Endothelial cell (in vitro differentiated cells): ENCODE measurements around the gene ZNHIT3. TPM values are rescaled to one million over a fixed set of nuclear protein-coding genes. Genes with fewer than 3 reads are reported as not detected.

Experiments used
- DNase-seq: peaks from one replicate; pipeline ENCODE4 v3.0.0; 2021; ENCODE audit warnings: low spot score
- H3K27ac Mint-ChIP-seq: one replicate; pipeline ENCODE4 v1.8.0; 2021; ENCODE audit warnings: mixed read lengths, inconsistent platforms; ENCODE audit not compliant: unreplicated experiment
- H3K27me3 Mint-ChIP-seq: one replicate; pipeline ENCODE4 v1.8.0; 2021; ENCODE audit warnings: mild to moderate bottlenecking, moderate library complexity, mixed read lengths, inconsistent platforms; ENCODE audit not compliant: unreplicated experiment
- H3K36me3 Mint-ChIP-seq: one replicate; pipeline ENCODE4 v1.8.0; 2021; ENCODE audit warnings: mild to moderate bottlenecking, low read depth, mixed read lengths, inconsistent platforms; ENCODE audit not compliant: unreplicated experiment
- H3K4me1 Mint-ChIP-seq: one replicate; pipeline ENCODE4 v1.8.0; 2021; ENCODE audit warnings: mild to moderate bottlenecking, mixed read lengths, inconsistent platforms; ENCODE audit not compliant: unreplicated experiment
- H3K4me3 Mint-ChIP-seq: one replicate; pipeline ENCODE4 v1.8.0; 2021; ENCODE audit warnings: mild to moderate bottlenecking, mixed read lengths, inconsistent platforms; ENCODE audit not compliant: unreplicated experiment
- H3K9me3 Mint-ChIP-seq: one replicate; pipeline ENCODE4 v1.8.0; 2021; ENCODE audit warnings: mixed read lengths, inconsistent platforms; ENCODE audit not compliant: unreplicated experiment
- total RNA-seq: library from RNA; stranded (reverse); fragmentation: NEBNext Ultra II Directional; extraction: Animal tissue kit (Norgen Biotek cat#: 25700); gene quantifications from one replicate; pipeline ENCODE4 v1.2.1, GENCODE V29; 2021; ENCODE audit not compliant: unreplicated experiment
- TF ChIP-seq, protein P1 (sequence below): fragments of 200-600 bp; sonication (generic); IDR thresholded peaks from one replicate; pipeline ENCODE4 v1.5.0; 2021; ENCODE audit warnings: antibody characterized with exemption; ENCODE audit not compliant: unreplicated experiment

ZNHIT3 gene
- total RNA-seq, 1 donor from 2014 or later: 46.9 TPM

DNA sequence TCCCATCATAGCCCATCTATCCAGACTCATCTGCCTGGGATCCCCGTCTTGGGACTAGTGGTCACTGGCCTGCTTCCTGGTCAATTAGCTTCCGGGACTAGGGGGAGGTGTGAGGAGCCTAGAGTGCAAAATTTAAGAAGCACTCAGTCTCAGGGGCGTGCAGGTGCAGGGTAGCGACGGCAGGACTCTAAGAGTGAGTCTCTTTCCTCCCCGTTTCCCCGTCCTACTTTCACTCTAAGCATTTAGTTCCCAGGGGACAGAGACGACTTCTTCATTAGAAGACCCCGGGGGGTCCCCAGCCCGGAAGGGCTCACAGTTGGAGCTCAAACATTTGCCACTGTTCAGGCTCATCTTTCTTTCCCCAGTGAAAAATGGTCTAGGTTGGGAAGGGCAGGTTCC, 677 bp upstream of the ZNHIT3 start:
- H3K4me1 Mint-ChIP-seq: peaks cover 25% of the 10 kb centered on the region
- peaks cover 9% of the 10 kb centered on the region for H3K27me3 Mint-ChIP-seq
- H3K9me3 Mint-ChIP-seq: no peaks in the 10 kb centered on the region
- DNase-seq: no peak
- TF ChIP-seq, protein P1, sequence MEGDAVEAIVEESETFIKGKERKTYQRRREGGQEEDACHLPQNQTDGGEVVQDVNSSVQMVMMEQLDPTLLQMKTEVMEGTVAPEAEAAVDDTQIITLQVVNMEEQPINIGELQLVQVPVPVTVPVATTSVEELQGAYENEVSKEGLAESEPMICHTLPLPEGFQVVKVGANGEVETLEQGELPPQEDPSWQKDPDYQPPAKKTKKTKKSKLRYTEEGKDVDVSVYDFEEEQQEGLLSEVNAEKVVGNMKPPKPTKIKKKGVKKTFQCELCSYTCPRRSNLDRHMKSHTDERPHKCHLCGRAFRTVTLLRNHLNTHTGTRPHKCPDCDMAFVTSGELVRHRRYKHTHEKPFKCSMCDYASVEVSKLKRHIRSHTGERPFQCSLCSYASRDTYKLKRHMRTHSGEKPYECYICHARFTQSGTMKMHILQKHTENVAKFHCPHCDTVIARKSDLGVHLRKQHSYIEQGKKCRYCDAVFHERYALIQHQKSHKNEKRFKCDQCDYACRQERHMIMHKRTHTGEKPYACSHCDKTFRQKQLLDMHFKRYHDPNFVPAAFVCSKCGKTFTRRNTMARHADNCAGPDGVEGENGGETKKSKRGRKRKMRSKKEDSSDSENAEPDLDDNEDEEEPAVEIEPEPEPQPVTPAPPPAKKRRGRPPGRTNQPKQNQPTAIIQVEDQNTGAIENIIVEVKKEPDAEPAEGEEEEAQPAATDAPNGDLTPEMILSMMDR: no peak
- H3K27ac Mint-ChIP-seq: peak overlapping the region; percentile 96
- peak overlapping the region; percentile 100 for H3K4me3 Mint-ChIP-seq
- H3K36me3 Mint-ChIP-seq: peaks cover 12% of the 10 kb centered on the region

DNA sequence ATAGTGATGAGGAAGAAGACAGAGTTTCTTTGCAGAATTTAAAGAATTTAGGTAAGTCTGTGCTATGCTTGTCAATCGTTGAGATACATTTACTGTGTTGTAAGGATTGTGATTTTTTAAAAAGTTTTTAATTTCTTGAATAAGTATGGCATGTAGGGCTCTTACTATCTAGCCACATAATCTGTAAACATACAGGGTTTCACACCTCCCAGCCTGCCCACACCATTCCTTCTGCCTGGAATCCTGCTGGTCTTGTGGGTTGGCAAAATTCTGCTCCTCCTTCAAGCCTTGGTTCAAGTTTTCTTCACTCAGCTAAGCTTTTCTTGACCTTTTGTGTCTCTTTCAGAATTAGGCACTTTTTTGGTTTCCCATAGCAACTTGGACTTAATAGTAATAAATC, 7.5 kb downstream of the ZNHIT3 start:
- TF ChIP-seq, protein P1: no peak
- peaks cover 19% of the 10 kb centered on the region for H3K36me3 Mint-ChIP-seq
- no peaks in the 10 kb centered on the region for H3K9me3 Mint-ChIP-seq

DNA sequence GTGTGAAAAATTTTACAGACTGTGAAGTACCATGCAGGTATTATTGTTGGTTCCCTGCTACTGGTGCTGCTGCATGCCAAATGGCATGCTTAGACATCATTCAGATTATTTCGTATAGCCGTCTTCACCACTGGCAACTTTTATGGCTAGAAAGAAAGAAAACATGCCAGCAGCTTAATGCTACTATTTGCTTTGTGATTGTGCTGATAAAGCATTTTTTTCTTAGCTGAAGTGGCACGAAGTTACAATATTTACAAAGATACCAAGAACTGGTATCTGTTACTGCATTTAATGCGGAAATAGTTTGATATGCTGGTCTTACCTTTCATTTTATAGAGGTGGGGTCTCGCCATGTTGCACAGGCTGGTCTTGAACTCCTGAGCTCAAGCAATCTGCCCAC, 8.2 kb downstream of the ZNHIT3 start:
- Mint-ChIP-seq H3K36me3 (peaks cover 17% of the 10 kb centered on the region), H3K9me3 (no peaks in the 10 kb centered on the region), H3K27ac (no peak overlapping the region), H3K4me3 (no peak overlapping the region), H3K27me3 (no peaks in the 10 kb centered on the region), H3K4me1 (peaks cover 5% of the 10 kb centered on the region)
- TF ChIP-seq, protein P1: no peak
- DNase-seq: no peak

More for the DNA sequence above, 7.5 kb downstream of the ZNHIT3 start:
- no peak for DNase-seq
- Mint-ChIP-seq H3K27me3 (no peaks in the 10 kb centered on the region), H3K27ac (no peak overlapping the region), H3K4me3 (no peak overlapping the region), H3K4me1 (peaks cover 1% of the 10 kb centered on the region)

DNA sequence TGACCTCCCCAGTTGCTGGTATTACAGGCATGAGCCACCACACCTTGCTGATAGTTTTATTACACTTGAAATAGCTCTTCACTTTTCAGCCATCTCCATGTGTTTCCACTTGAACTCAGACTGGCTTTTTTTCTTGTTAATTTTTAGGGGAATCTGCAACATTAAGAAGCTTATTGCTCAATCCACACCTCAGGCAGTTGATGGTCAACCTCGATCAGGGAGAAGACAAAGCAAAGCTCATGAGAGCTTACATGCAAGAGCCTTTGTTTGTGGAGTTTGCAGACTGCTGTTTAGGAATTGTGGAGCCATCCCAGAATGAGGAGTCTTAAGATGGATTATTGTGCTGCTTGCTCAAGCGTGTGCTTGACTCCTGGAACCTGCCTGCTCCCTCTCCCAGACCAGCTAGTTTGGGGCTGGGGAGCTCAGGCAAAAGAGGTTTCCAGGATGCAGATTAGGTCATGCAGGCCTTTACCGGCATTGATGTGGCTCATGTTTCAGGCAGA, 8.6 kb downstream of the ZNHIT3 start:
- H3K27ac Mint-ChIP-seq: no peak overlapping the region
- H3K9me3 Mint-ChIP-seq: no peaks in the 10 kb centered on the region
- DNase-seq: no peak
- H3K36me3 Mint-ChIP-seq: peaks cover 17% of the 10 kb centered on the region
- TF ChIP-seq, protein P1: no peak
- no peak overlapping the region for H3K4me3 Mint-ChIP-seq
- peaks cover 5% of the 10 kb centered on the region for H3K4me1 Mint-ChIP-seq
- H3K27me3 Mint-ChIP-seq: no peaks in the 10 kb centered on the region

DNA sequence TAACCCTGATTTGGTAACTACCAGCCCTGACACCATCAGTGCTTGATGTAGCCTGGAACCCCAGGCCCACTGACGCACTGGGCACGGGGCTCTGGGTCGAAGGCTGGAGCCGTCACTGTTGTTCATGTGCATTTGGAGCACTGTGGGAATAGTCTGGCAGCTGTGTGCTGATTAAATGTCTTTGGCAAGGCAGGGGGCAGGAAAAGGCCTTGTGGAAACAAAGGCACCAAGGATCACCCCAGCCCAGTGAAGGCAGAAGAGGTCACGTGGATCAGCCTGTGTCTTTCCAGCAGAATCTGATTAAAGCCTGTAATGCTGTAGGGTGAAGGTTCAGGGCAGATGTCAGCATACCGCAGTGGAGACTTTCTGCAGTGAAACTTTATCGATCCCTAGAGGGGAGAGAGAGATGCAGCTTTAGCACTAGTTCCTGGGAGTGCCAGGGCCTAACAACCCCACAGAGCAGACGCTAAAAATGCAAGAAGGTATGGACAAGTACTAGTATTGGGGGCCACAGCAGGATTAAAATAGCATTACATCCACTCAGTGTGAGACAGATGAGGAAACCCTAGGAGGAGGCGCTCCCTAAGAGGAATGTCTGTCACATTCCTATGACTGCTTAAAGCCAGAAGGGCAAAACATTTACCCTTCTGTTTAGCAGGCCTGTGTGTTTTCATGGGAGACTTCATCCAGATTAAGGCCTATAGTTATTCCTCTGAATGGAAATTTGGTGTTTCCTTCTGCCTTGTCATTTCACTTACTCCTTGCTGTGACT, 9.7 kb downstream of the ZNHIT3 start:
- H3K36me3 Mint-ChIP-seq: peaks cover 17% of the 10 kb centered on the region
- no peaks in the 10 kb centered on the region for H3K27me3 Mint-ChIP-seq
- DNase-seq: no peak
- H3K27ac Mint-ChIP-seq: peak overlapping the region; percentile 67
- peaks cover 5% of the 10 kb centered on the region for H3K4me1 Mint-ChIP-seq
- H3K4me3 Mint-ChIP-seq: no peak overlapping the region
- H3K9me3 Mint-ChIP-seq: no peaks in the 10 kb centered on the region
- TF ChIP-seq, protein P1: no peak
